ENCODE data around the gene SLC13A4. TPM values are rescaled to one million over a fixed set of nuclear protein-coding genes. Genes with fewer than 3 reads are reported as not detected.

Gene SLC13A4
- total RNA-seq, 1 experiment from 2014 or later: not detected

DNA sequence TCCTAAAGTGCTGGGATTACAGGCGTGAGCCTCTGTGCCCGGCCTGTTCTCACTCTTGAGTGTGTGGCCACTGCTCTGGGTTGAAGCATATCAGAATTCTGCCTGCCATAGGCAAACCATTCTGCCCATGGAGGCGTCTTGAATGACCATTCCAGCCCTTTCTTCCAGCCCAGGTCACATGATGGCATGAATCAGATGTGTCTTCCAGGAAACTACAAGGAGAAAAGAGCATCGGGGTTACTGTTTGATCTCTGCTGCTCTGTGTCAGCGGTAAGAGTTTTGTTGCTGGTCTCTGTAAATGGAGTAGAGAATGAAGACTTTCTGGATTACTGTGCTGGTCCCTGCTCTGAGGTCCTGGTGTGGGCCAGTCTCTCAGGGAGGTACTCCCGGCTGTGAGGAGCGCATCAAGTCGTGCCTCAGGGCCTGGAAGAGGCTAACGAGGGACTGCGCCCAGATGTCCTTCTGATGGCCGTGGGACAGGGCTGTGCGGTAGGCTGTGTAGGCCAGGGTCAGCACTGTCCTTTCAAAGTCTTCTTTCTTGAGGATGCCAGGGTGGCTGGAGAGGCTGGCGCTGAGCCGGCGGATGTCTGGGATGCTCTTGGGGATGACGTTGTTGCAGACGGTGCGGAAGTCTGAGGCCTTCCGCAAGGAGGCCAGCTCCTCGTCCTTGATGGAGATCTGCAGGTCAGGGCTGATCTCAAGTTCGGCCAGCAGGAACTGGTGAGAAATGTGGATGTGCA, 5.8 kb upstream of the SLC13A4 start:
- DNase-seq: no peak
- H3K27me3 ChIP-seq: no peaks in the 10 kb centered on the region
- H3K4me3 ChIP-seq: no peak overlapping the region

DNA sequence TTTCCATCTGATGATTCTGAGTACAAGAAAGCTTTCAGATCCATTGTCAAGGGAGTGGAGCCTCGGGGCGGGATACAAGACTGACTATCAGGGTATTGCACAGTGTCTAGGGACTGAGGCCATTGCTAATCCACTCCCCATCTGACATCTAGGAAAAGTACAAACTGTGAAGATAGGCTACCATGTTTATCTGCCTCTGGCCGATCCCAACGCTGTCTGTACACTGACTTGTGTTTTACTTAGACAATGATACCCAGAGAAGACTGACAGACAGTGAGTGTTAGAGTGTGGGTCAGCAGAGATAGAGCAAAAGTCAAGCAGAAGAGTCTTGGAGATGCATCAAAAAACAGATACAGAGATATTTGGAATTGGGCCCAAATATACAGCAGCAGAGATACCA, 3.1 kb upstream of the SLC13A4 start:
- Histone ChIP-seq H3K9me3 (no peaks in the 10 kb centered on the region), H3K4me3 (no peak overlapping the region), H3K27me3 (no peaks in the 10 kb centered on the region), H3K36me3 (0 out of 2 replicates have a peak, but pooled peaks cover 2% of the 10 kb centered on the region)
- DNase-seq: no peak

More for the DNA sequence above, 5.8 kb upstream of the SLC13A4 start:
- H3K9me3 ChIP-seq: no peaks in the 10 kb centered on the region
- H3K36me3 ChIP-seq: 0 out of 2 replicates have a peak, but pooled peaks cover 2% of the 10 kb centered on the region

DNA sequence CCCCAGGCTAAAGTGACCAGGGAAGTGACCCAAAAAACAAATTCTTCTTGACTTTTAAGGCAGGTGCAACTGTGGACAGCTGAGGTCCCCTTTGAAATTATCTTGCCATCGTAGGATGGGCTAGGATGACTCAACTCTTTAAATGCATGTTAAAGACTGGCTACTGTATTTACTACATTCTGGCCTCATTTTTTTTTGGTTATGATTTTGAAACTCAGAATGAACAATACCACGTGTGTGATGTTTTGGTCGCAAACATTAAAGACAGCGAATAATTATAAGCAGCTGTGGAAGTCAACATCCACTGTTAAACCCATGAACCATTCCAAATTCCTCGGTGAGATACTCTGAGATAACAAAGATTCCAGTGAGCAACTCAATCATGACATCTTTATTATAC, 1.2 kb upstream of the SLC13A4 start:
- Histone ChIP-seq H3K27me3 (no peaks in the 10 kb centered on the region), H3K36me3 (0 out of 2 replicates have a peak, but pooled peaks cover 2% of the 10 kb centered on the region), H3K4me3 (no peak overlapping the region), H3K9me3 (no peaks in the 10 kb centered on the region)
- no peak for DNase-seq

DNA sequence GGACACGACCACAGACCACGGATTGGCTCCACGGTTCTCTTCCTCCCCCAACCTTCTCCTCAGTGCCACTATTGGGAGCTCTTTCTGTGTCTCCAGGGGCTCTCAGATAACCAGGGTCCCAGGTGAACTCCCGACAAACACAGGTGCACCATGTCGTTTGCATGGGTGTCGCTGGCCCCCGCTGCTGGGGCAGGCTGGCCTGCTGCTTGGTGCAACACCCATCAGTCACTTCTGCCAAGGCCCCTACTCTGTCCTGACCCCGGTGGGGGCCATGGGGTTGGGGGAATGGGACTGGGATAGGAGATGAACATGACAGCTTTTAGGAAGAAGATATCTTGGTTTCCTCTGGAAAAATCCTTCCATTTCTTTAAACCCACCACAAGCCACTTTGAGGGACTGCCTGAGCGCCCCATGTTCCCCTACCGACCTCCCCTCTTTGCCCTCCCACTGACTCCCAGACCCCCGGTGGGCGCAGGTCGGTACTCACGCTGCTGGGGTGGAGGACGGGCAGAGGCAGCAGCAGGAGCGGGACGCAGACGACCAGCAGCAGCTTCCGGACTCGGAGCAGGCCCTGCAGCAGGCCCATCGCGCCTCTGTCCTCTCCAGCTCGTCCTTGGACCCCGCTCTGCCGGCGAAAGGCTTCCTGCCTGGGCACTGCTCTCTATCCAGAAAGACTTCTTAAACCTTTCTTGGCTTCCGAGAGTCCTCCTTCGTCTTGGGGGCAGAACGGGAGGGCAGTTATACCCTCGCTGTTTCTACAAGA, 894 bp downstream of the SLC13A4 start:
- Histone ChIP-seq H3K36me3 (no peaks in the 10 kb centered on the region), H3K9me3 (no peaks in the 10 kb centered on the region), H3K4me3 (no peak overlapping the region), H3K27me3 (no peaks in the 10 kb centered on the region)
- no peak for DNase-seq

DNA sequence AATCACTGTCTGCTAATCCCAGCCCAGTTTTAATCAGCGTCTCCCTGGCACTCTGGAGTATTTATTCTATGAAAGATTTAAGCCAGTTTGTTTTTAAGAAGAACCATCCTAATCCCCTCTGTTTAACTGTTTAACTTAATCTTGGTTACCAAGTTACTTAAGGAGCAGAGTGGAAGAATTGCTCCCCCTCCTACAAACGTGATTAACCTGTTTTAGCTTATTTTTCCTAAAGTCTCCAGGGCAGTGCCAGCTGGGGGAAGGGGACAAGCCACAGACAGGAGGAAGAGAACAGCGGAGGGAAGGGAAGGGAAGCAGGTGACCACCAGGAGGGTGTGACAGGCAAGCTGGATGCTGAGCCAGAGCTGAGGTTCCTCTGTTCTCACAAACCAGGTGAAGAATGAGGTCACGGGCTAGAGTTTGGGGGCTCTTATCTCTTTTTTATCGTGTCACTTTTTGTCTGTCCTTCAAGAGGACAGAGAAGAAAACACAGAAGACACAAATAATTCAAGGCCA, 1.7 kb downstream of the SLC13A4 start:
- no peak for DNase-seq
- Histone ChIP-seq H3K36me3 (no peaks in the 10 kb centered on the region), H3K9me3 (no peaks in the 10 kb centered on the region), H3K4me3 (no peak overlapping the region), H3K27me3 (no peaks in the 10 kb centered on the region)

DNA sequence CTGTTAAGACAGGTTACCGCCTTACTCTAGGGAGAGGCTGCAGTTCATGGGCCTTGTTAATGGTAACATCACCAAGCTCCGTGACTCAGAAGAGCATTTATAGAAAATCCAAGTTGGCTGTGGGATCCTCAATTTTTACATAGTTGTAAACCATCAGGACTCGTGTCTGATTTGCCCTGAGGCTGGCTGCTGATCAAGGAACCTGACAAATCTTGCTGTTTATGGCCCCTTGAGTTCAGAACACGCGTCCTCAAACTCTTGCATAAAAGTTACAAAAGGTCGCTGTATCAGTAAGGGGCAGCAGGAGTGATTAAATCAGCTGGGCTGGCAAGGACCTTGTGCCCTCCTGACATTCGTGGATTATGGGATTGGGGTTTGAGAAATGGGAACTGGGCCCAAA, 4.6 kb downstream of the SLC13A4 start:
- Histone ChIP-seq H3K27me3 (no peaks in the 10 kb centered on the region; the same call in 1 of the 2 replicates), H3K4me3 (no peak overlapping the region), H3K36me3 (no peaks in the 10 kb centered on the region), H3K9me3 (no peaks in the 10 kb centered on the region)
- DNase-seq: no peak

DNA sequence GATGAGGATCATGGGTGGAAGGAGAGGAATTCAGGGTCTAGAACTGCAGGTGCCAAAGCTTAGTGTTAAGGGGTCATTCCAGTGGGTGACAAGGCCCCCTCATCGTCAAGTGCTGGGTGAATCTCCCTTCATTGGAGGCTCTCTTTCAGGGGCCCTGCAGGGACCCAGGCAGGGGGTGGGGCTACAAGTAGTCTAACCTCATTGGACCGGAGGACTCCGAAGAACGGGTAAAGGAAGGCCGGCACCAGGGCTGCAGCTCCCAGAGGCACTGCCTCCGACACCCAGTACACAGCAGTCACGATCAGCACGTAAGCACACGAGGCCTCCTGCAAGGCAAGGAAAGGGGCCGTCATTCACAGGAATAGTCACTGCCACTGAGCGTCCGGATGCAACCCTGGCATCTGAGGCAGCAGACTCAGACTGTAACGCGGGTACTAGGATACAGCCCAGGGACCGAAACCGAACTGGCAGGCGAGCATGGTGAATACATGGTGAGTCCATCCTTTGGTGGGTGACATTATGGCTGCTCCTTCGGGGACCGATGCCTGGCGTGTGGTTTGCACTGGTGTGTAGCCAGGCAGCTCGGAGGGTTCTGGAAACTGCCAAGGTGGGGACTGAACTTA, 6.7 kb downstream of the SLC13A4 start:
- DNase-seq: no peak
- H3K27me3 ChIP-seq: no peaks in the 10 kb centered on the region; the same call in 1 of the 2 replicates
- H3K9me3 ChIP-seq: no peaks in the 10 kb centered on the region
- no peak overlapping the region for H3K4me3 ChIP-seq
- no peaks in the 10 kb centered on the region for H3K36me3 ChIP-seq

DNA sequence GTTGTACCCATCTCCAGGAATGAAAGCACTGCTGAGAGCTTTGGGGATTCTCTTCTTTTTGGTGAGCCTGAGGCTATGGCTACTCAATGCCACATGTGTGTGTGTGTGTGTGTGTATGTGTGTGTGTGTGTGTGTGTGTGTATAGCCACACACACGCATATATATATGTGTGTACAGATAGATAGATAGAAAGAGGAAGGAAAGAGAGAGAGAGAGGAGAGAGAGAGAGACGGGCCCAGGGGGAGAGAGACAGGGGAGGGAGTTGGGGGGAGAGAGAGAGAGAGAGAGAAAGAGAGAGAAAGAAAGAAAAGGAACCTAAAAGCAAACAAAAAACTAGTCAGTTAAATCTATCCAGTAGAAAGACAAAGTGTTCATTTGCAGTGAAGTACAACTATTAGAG, 8.3 kb downstream of the SLC13A4 start:
- Histone ChIP-seq H3K27me3 (no peaks in the 10 kb centered on the region; the same call in 1 of the 2 replicates), H3K9me3 (no peaks in the 10 kb centered on the region), H3K4me3 (no peak overlapping the region), H3K36me3 (no peaks in the 10 kb centered on the region)
- no peak for DNase-seq

DNA sequence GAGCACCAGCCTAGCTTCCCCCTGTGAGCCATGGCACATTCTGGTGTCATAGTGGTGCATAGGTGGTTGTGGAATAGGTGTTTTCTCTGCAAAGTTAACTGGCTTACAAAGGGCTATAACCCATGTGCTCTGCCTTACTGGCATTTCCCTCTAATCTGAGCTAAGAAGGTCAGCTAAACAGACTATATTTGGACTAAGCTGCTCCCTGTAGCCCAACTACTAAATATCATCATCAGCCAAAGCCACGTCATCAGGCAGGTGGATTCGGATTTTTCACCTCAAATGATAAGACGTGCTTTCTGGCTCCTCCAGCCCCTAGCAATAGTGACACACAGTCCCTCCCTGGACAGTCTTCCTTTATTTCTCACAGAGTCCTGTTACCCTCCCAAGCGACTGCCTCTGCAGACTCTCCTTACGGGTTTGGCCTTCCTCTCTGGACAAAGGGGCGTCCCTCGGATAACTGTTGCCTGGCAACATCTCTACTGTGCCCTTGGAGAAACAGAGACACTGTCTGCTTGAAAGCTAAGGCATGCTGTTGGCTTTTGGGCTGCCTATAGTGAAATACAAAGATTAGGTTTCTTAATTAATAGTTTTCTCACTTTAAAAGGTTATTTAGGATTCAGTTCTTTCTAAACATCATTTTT, 9.1 kb downstream of the SLC13A4 start:
- Histone ChIP-seq H3K27me3 (no peaks in the 10 kb centered on the region; the same call in 1 of the 2 replicates), H3K9me3 (no peaks in the 10 kb centered on the region), H3K36me3 (no peaks in the 10 kb centered on the region), H3K4me3 (no peak overlapping the region)
- DNase-seq: no peak

DNA sequence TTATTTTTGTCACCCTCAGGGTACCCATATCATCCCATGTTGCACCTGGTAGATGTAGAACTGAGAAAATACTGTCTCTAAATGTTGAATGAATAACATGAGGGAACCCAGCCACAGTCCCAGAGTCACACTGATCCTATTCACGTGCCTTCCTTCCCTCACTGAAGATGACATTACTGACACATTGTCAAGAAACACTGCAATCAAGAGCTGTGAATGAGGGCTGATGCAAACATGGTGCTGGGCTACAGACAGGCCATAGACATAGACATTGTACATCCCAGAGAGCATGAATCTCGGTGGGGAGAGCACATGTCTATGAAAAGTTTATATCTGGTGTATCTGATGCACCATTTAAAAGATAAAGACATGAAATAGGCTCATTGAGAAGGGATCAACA, 9.8 kb downstream of the SLC13A4 start:
- Histone ChIP-seq H3K36me3 (no peaks in the 10 kb centered on the region), H3K9me3 (no peaks in the 10 kb centered on the region), H3K4me3 (no peak overlapping the region), H3K27me3 (no peaks in the 10 kb centered on the region; the same call in 1 of the 2 replicates)
- DNase-seq: no peak

DNA sequence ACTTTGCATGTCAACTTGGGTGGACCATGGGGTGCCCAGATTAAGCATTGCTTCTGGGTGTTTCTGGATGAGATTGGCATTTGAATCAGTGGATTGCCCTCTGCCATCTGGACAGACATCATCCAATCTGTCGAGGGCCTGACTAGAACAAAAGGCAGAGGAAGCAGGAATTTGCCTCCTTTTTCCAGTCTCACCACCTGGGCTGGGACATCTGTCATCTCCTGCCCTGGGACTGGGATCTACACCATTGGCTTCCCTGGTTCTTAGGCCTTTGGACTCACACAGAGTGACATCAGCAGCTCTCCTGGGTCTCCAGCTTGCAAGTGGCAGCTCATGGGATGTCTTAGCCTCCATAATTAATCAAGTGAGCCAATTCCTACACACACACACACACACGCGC, 10.3 kb downstream of the SLC13A4 start:
- Histone ChIP-seq H3K27me3 (no peaks in the 10 kb centered on the region; the same call in 1 of the 2 replicates), H3K4me3 (no peak overlapping the region), H3K36me3 (no peaks in the 10 kb centered on the region), H3K9me3 (no peaks in the 10 kb centered on the region)
- DNase-seq: no peak

DNA sequence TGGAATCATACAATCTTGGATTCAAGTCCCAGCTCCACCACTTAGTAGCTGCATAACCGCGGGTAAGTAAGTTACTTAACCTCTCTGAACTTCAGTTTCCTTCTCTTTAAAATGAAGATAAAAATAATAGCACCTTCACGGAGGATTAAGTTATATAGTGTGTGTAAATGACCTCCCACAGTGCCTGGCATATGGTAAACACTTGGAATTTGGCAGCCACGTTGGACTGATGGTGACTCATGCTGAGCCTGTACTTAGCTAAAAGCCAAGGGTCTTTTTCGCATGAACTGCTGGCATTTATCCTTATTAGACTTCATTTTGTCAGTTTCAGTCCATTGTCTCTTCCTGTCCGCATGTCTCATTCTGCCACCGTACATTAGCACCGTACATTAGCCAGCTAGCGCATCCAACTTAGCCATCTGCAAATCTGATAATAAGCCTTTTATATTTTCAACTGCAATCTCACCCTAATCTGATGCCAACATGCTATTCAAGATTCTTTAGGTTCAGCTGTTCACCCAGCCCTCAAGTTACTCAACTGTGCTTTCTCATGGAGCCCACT, 11.2 kb downstream of the SLC13A4 start:
- no peaks in the 10 kb centered on the region; the same call in 1 of the 2 replicates for H3K27me3 ChIP-seq
- DNase-seq: peak; percentile 88

DNA sequence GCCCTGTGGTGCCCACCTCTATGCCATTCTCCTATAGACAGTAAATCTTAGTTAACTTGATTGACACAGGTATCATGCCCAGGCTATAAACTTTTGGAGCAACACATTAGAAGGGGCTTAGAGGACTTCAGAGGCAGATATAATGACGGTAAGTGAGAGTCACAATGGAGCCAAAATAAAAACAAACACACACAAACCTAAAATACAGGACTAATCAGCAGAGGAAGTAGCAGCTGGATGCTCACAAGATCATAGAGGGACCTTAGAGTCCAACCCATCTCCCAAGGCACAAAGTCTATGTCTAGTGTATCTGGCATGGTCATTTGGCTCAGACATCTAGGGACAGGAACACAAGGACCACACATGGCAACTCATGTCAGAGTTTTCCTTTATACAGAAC, 12.3 kb downstream of the SLC13A4 start:
- DNase-seq: no peak
- Histone ChIP-seq H3K27me3 (no peaks in the 10 kb centered on the region; the same call in 1 of the 2 replicates), H3K9me3 (no peaks in the 10 kb centered on the region), H3K36me3 (no peaks in the 10 kb centered on the region), H3K4me3 (no peak overlapping the region)

More for the DNA sequence above, 11.2 kb downstream of the SLC13A4 start:
- Histone ChIP-seq H3K36me3 (no peaks in the 10 kb centered on the region), H3K4me3 (no peak overlapping the region), H3K9me3 (no peaks in the 10 kb centered on the region)

DNA sequence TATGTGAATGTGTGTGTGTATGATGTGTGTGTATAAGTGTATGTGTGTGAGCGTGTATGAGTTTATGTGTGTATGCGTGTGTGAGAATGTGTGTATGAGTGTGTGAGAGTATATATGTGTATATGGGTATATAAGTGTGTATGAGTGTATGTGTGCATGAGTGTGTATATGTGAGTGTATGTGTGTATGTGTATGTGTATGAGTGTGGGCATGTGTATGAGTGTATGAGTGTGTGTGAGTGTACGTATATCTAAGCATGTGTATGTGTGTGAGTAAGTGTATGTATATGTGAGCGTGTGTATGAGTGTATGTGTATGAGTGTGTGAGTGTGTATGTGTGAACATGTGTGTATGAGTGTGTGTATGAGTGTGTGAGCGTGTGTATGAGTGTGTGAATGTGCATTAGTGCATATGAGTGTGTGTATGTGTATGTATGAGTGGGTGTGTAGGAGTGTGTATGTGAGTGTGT, 12.9 kb downstream of the SLC13A4 start:
- H3K27me3 ChIP-seq: no peaks in the 10 kb centered on the region; the same call in 1 of the 2 replicates
- H3K4me3 ChIP-seq: no peak overlapping the region
- no peaks in the 10 kb centered on the region for H3K9me3 ChIP-seq
- no peaks in the 10 kb centered on the region for H3K36me3 ChIP-seq
- no peak for DNase-seq

DNA sequence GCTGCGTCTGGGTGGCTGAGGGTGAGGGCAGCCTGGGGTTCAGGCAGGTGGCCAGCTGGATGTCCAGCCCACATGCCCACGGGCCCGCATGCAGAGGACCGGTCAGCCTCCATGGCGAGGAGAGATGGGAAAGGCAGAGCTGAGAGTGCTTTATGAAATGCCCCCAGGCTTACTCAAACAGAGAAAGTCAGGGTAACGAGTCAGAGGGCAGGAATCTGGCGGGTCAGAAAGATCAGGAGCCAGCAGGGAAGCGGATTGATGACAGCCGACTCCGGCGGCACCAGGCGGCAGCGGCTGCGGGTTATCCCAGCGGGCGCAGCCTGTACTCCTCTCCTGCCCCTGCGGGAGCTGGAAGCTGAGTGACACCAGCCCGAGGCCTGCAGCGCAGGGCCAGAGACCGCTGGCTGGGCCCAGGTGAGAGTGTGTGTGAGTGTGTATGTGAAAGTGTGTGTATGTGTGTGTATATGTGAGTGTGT, 13.4 kb downstream of the SLC13A4 start:
- no peaks in the 10 kb centered on the region for H3K9me3 ChIP-seq
- no peaks in the 10 kb centered on the region; the same call in 1 of the 2 replicates for H3K27me3 ChIP-seq
- peak; percentile 91 for DNase-seq
- no peaks in the 10 kb centered on the region for H3K36me3 ChIP-seq
- H3K4me3 ChIP-seq: no peak overlapping the region

All from MG63 (cell line).